Measurements from ENCODE around the gene AARS2. TPM values are rescaled to one million over a fixed set of nuclear protein-coding genes. Genes with fewer than 3 reads are reported as not detected.

Gene AARS2
- total RNA-seq, 4 donors from 2014 or later: 14.1 to 24.7 (median 21.0) TPM

DNA sequence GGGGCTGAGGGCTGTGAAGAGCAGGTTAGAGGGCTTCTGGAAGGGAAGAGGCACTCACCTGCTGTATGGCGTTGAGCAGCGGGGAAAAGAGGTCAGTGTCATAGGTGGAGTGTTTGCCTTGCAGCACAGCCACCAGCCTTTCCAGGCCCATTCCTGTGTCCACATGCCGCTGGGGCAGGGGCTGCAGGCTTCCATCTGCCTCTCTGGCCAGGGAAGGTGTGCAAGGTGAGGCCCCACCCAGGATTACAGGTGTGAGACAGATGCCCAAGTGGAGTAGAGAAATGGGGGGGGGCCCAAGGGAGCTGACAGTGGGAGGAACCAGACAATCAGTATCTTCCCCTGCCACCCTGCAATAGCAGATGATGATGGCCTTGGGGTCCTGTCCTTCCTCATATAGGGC is 2.9 kb downstream of the AARS2 start:
- intact Hi-C loops (cut with DNase I; ENCODE audit: low total_unique reads): no loop called here
- H3K4me3 ChIP-seq: no peak overlapping the region
- H3K27me3 ChIP-seq: no peaks in the 10 kb centered on the region
- H3K36me3 ChIP-seq: no peaks in the 10 kb centered on the region
- no peaks in the 10 kb centered on the region for H3K9me3 ChIP-seq
- no peak overlapping the region for H3K27ac ChIP-seq
- no peak for TF ChIP-seq POLR2A (IDR thresholded peaks at IDR 0.05)
- TF ChIP-seq, protein P1, sequence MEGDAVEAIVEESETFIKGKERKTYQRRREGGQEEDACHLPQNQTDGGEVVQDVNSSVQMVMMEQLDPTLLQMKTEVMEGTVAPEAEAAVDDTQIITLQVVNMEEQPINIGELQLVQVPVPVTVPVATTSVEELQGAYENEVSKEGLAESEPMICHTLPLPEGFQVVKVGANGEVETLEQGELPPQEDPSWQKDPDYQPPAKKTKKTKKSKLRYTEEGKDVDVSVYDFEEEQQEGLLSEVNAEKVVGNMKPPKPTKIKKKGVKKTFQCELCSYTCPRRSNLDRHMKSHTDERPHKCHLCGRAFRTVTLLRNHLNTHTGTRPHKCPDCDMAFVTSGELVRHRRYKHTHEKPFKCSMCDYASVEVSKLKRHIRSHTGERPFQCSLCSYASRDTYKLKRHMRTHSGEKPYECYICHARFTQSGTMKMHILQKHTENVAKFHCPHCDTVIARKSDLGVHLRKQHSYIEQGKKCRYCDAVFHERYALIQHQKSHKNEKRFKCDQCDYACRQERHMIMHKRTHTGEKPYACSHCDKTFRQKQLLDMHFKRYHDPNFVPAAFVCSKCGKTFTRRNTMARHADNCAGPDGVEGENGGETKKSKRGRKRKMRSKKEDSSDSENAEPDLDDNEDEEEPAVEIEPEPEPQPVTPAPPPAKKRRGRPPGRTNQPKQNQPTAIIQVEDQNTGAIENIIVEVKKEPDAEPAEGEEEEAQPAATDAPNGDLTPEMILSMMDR (IDR thresholded peaks at IDR 0.05): no peak
- DNase-seq: no peak
- peaks cover 0 to 7% of the 10 kb centered on the region in 2 donors for H3K4me1 ChIP-seq

DNA sequence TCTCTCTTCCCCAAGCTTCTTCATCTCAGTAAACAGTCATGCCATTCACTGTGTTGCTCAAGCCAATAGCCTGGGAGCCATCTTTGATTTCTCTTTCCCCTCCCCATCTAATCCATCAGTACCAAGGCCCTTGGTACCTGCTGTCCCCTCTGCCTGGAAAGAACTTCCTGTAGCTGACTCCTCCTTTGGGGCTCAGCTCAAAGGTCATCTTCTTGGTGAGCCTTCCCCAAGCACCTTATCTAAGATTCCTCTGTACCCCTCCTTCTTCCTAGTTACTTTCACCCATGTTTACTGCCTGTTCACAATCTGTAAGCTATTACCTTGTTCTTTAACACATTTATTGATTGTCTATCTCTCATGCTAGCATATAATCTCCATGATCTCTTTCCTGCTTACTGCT is 3.5 kb downstream of the AARS2 start:
- intact Hi-C loops (cut with DNase I; ENCODE audit: low total_unique reads): no loop called here
- no peaks in the 10 kb centered on the region for H3K36me3 ChIP-seq
- TF ChIP-seq POLR2A (IDR thresholded peaks at IDR 0.05): no peak
- TF ChIP-seq, protein P1 (IDR thresholded peaks at IDR 0.05): no peak

DNA sequence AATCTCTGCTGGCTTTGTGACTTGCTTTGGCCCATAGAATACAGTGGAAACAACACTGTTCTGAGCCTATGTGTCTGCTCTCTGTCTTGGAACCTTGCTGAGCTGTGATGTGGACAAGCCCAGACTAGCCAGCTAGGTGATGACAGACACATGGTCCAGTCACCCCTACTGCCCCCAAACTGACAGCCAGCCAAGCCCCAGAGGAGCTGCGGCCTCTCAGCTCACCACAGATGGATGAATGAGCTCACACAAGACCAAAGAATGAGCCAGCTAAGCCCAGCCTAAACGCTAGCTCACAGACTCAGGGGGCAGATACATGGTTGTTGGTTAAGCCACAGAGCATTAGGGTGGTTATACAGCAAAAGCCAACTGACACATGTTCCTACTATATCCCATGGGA is 4.1 kb downstream of the AARS2 start:
- Histone ChIP-seq H3K4me1 (peaks cover 0 to 7% of the 10 kb centered on the region in 2 donors), H3K9me3 (no peaks in the 10 kb centered on the region), H3K27ac (no peak overlapping the region), H3K27me3 (no peaks in the 10 kb centered on the region), H3K4me3 (no peak overlapping the region), H3K36me3 (no peaks in the 10 kb centered on the region)
- no peak for DNase-seq
- no peak for TF ChIP-seq POLR2A (IDR thresholded peaks at IDR 0.05)
- TF ChIP-seq, protein P1 (IDR thresholded peaks at IDR 0.05): no peak
- intact Hi-C loops (cut with DNase I; ENCODE audit: low total_unique reads): no loop called here

More for the DNA sequence above, 3.5 kb downstream of the AARS2 start:
- Histone ChIP-seq H3K9me3 (no peaks in the 10 kb centered on the region), H3K4me1 (peaks cover 0 to 7% of the 10 kb centered on the region in 2 donors), H3K27ac (no peak overlapping the region), H3K4me3 (no peak overlapping the region), H3K27me3 (no peaks in the 10 kb centered on the region)
- DNase-seq: no peak

DNA sequence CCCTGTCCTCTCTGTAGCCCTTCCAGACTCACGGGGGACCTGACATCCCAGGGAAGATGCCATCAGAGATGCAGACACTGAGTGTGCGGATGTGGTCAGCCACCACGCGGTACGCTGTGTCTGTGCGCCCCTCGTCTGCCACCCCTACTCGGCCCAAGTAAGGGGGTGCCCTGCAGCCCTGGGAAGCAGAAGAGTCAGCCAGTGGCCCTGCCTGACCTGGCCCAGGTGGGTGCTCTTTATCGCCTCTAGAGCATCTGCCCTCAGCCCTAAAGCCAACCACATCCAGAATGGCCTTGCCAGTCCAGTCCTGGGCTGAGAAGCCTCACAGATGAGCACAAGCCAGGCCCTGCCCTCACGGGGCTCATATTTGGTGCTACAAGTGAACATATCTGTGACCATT is 5.9 kb downstream of the AARS2 start:
- TF ChIP-seq, protein P1 (IDR thresholded peaks at IDR 0.05): no peak
- TF ChIP-seq POLR2A (IDR thresholded peaks at IDR 0.05): no peak
- peaks cover 0 to 5% of the 10 kb centered on the region in 2 donors for H3K4me1 ChIP-seq

DNA sequence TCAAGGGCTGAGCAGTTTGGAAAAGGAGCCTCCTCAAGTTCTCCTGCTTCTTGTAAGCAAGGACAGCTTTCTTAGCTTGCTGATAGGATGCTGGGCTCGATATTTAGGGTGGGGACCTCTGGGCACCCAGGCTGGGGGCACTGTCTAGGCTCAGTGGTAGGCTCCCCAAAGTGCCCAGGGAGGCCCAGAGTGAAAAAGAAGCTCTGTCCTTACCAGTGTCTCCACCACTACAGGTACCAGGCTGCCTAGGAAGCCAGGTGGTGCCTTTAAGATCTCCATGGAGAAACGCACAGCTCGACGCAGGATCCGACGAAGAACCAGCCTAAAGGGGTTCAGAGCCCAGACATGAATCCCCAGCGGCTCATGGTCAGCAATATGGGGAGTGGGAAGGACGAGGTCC is 6.4 kb downstream of the AARS2 start:
- Histone ChIP-seq H3K4me3 (no peak overlapping the region), H3K27me3 (no peaks in the 10 kb centered on the region), H3K9me3 (no peaks in the 10 kb centered on the region), H3K36me3 (no peaks in the 10 kb centered on the region), H3K4me1 (peaks cover 0 to under 1% of the 10 kb centered on the region in 2 donors), H3K27ac (no peak overlapping the region)
- DNase-seq: no peak
- intact Hi-C loops (cut with DNase I; ENCODE audit: low total_unique reads): no loop called here
- TF ChIP-seq, protein P1 (IDR thresholded peaks at IDR 0.05): no peak
- TF ChIP-seq POLR2A (IDR thresholded peaks at IDR 0.05): no peak

More for the DNA sequence above, 5.9 kb downstream of the AARS2 start:
- no peak overlapping the region for H3K27ac ChIP-seq
- intact Hi-C loops (cut with DNase I; ENCODE audit: low total_unique reads): no loop called here
- no peak overlapping the region for H3K4me3 ChIP-seq
- no peak for DNase-seq
- no peaks in the 10 kb centered on the region for H3K36me3 ChIP-seq
- no peaks in the 10 kb centered on the region for H3K27me3 ChIP-seq
- H3K9me3 ChIP-seq: no peaks in the 10 kb centered on the region

All from uterus (tissue), 4 donors.